Uterus (tissue), 2 donors: ENCODE measurements around the gene ACSM6.

Source experiments
- CTCF ChIP-seq, 4 experiments: fragments of 200-600 bp in 2 of 4; fragments of 450-650 bp in 2 of 4; sonication (generic) in 2 of 4; IDR thresholded peaks; one replicate each; pipeline ENCODE4 v1.5.1; 2016 to 2019; ENCODE audit warnings: antibody characterized with exemption in 4 of 4, mild to moderate bottlenecking in 2 of 4, moderate library complexity in 1 of 4
- POLR2A ChIP-seq, 2 donors: fragments of 450-650 bp; IDR thresholded peaks; one replicate each; pipeline ENCODE4 v1.6.1; 2016; ENCODE audit warnings: antibody characterized with exemption in 2 of 2, mild to moderate bottlenecking in 1 of 2, moderate library complexity in 1 of 2

GRCh38 chr10:95260397-95260881, 66.4 kb downstream of the ACSM6 start:
- no peak for TF ChIP-seq CTCF (IDR thresholded peaks at IDR 0.05)
- TF ChIP-seq POLR2A (IDR thresholded peaks at IDR 0.05), result no peak
